Fibroblast of skin of right quadriceps (primary cell): ENCODE data around the gene IRF3.
A peak's percentile ranks its signal among the peaks of the same experiment; 100 is the strongest.
"Not testable (repeated sequence)": the region's sequence is repeated elsewhere in the genome, so short reads cannot be mapped to it uniquely, and the experiment has no call there.

Experiments
- DNase-seq: peaks from one replicate; pipeline ENCODE4 v3.0.0-alpha.2; 2013

Gene IRF3

GRCh38 chr19:49642492-49643035 lies 23.1 kb downstream of the IRF3 start:
- no peak for DNase-seq

GRCh38 chr19:49641688-49642491 lies 23.8 kb downstream of the IRF3 start, which contains the start of gene SCAF1:
TSS of gene SCAF1 (plus strand) at chr19:49642209. CDS start at chr19:49645027, 2,818 bp downstream.
- DNase-seq: peak; percentile 100

- DNase-seq: peak; percentile 100
These were observed 25.4 kb downstream of the IRF3 start, which contains the start of gene RRAS for GRCh38 chr19:49640113-49640898. TSS of gene RRAS (minus strand) at chr19:49640143. CDS start at chr19:49640098, 45 bp downstream.

- no peak for DNase-seq
These were observed 26.1 kb downstream of the IRF3 start for GRCh38 chr19:49639401-49640112.

GRCh38 chr19:49637821-49638738 lies 27.6 kb downstream of the IRF3 start:
- peak; percentile 78 for DNase-seq

- DNase-seq: no peak
These were observed 29.3 kb downstream of the IRF3 start for GRCh38 chr19:49636233-49636932.

- DNase-seq: no peak
These were observed 30.0 kb downstream of the IRF3 start for GRCh38 chr19:49635530-49636232.

GRCh38 chr19:49633273-49633672 lies 32.4 kb downstream of the IRF3 start:
- DNase-seq: not testable (repeated sequence)

- no peak for DNase-seq
These were observed 33.1 kb downstream of the IRF3 start for GRCh38 chr19:49632576-49632975.

GRCh38 chr19:49631610-49632192 lies 34.0 kb downstream of the IRF3 start:
- DNase-seq: no peak

- no peak for DNase-seq
These were observed 34.6 kb downstream of the IRF3 start for GRCh38 chr19:49631014-49631588.

- DNase-seq: no peak
These were observed 36.0 kb downstream of the IRF3 start for GRCh38 chr19:49629659-49630058.

GRCh38 chr19:49626226-49626625 lies 39.4 kb downstream of the IRF3 start:
- DNase-seq: no peak

GRCh38 chr19:49624967-49625910 lies 40.4 kb downstream of the IRF3 start:
- no peak for DNase-seq

GRCh38 chr19:49617860-49618259 lies 47.8 kb downstream of the IRF3 start:
- DNase-seq: not testable (repeated sequence)

GRCh38 chr19:49616945-49617344 lies 48.7 kb downstream of the IRF3 start:
- no peak for DNase-seq

- DNase-seq: no peak
These were observed 49.1 kb downstream of the IRF3 start for GRCh38 chr19:49616532-49616931.

- no peak for DNase-seq
These were observed 49.8 kb downstream of the IRF3 start for GRCh38 chr19:49615861-49616260.
